HPDE6-E6E7 (cell line): ENCODE data around the gene TMIE.

ENCODE experiments used
- DNase-seq: peaks from one replicate; pipeline ENCODE4 v3.0.0; 2011; ENCODE audit warnings: missing footprints; ENCODE audit errors: extremely low spot score

Gene TMIE

DNA sequence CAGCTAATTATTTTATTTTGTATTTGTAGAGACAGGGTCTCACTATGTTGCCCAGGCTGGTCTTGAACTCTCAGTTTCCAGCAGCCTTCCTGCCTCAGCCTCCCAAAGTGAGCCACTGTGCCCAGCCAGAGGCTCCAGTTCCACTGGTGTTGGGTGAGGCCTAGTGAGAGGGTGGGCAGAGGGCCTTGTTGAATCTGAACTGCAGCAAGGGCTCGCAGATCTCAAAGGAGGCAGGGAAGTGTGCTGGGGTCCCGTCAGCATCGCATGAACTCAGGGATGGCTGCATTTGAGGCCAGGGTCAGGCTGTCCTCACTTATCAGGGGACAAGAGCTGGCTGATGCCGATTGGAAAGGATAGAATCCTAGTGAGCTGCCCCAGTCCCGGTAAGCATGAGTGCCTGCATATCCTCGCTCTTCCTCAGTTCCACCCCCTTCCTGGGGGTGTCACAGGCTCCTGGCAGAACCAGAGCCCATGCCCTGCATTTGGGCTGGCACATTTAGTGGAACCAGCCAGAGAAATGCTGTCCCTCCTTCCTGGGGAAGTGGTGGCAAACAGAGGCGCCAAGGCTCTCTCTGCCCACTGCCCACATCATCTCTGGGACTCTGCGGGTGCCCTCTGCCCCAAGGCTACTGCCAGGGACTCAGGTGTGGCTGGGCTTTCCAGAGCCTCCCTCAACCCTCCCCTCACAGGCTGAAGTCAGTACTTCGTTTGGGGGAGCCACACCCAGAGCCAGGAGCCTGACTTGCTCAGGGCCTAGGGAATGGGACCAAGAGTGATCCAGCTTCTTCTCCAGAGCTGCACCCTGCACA lies 31.8 kb upstream of the TMIE start:
- DNase-seq = no peak

DNA sequence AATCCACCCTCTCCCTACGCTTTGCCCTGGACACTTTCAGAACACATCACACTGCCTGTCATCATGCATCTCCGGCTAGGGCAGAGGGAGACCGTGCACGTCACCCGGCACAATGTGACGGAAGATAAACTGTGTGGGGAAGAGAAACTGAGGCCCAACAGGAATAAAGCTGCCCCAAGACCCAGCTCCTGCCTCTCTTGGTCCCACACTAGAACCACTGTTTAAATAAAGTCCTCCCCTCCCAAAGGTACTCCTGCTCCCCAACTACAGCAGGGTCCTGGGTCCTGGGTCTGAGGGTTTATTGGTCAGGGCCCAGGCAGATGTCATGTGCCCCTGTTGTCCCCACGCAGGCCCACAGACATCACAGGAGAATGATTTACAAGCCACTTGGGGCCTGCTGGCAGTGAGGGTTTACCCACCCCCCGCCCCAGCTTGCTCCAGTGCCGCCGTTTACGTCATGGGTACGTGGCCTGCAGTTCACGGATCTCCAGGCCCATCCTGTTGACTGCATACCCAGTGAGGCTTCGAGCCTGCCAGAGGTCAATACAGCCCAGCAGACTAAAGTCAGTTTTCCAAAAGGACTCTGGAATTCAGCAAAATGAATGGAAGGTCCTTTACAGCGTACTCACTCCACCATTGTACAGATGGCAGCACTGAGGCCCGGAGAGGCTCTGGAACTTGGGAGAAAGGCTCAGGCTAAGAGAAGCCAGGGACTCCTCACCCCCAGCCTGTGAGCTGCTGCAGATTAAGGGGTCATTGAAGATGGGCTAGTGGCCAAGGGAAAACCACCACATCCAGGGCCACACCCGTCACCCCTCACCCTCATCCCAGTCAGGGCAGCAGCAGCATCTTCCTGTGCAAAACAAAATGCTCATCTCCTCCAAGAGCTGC lies 30.9 kb upstream of the TMIE start:
- no peak for DNase-seq

DNA sequence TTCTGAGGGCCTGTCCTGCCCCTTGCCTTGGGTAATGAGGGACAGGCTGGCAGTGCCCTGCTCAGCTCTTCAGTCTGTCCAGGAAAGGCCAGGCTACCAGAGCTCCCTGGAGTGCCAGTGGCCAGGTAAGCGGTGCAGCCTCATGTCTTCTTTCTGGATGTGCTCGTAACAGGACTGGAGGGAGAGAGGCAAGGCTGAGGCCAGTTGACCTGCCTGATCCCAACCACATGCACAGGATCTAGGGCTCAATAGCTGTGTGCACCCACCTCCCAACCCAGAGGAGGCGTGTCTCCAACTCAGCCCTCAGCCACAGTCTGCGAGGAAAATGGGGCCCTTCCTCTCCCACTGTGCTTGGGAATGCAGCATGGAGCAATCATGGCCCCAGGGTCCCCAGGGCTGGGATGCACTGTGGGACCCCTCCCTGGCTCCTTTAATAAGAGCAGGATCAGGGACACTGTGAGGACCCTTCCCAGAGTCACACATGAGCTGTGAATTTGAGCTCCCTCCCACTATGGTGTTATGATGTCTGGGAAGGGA lies 30.2 kb upstream of the TMIE start:
- DNase-seq = no peak

DNA sequence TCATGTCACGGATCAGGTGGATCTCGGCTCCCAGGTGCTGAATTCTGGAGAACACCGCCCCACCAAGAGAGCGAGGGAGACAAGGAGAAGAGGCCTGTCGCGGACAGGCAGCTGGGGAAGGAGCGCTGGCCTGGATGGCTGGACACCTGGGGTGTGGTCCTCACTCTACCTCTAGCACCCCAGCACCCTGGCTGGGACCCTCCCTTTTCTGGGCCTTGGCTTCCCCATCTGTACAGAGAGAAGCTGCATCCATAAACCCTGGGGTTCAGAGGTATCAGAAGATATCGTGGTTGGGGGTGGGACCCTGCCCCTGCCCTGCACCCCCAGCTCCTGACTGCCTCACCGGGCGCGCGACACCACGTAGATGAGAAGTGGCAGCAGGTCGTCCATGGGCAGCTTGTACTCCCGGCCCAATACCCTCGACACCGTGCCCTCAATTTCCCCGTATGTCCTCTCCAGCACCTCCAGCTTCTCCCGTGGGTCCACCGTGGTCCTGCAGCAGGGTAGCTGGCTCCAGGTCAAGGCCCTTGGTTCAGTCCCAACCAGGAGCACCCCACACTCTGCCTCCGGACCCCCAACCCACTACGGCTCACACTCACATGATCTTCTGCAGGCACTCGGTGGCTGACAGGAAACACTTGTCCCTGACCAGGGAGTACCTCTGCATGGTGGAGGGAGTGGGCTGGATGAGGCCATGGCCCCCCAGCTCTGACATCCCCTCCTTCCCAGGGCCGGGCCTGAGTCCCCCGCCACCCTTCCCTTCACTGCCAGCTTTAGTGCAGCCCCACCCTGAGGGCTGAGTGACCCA lies 29.4 kb upstream of the TMIE start:
- no peak for DNase-seq

DNA sequence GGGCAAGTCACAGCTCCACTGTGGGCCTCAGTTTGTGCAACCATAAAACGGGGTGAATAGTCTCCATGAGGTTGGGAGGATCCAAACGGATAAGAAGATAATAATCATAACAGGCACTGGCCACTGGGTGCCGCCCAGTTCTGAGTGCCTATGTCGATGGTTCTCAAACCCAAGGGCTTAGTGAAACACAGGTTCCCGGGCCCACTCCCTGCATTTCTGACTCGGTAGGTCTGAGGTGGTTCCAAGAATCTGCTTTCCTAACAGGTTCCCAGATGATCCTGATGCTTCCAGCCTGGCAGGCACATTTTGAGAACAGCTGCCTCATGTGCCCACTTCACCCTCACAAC lies 28.9 kb upstream of the TMIE start:
- DNase-seq = no peak

DNA sequence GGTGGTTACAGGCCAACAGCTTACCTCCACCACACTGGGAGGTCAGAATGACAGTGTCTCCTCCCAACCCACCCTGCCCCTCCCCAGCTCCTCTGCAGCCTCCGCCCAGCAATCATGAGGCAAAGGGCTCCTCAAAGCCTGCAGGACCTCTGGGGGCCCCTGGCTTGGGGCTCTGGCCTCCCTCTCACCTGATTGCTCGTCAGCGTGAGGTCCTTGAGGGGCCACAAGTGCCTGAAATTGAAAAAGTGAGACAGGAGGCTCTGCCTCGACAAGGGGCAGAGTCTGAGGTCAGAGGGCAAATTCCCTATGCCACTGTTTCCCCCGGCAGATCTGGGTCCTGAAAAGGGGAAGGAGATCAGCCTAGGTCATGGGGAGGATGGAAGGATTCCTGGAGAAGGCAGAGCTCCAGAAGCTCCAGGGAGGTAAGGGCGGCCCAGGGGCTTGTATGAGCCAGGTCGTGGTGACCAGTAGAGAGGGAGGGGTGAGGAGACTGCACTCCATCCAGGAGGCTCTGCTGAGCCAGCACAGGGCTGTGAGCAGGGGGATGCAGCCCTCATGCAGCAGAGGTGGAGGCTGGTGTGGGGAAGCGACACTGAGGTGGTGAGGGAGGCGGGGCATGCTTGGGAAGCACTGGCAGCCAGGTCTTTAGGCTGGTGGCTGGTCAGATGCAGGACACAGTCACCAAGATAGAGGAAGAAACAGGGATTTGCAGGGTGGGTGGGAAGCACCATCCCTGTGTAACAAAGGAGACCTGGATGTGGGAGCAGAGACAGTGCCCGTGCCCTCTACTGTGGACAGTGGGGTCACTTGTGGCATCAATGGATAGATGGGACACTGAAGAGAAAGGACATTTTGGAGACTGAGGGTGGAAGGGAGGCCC lies 27.8 kb upstream of the TMIE start:
- DNase-seq = no peak

DNA sequence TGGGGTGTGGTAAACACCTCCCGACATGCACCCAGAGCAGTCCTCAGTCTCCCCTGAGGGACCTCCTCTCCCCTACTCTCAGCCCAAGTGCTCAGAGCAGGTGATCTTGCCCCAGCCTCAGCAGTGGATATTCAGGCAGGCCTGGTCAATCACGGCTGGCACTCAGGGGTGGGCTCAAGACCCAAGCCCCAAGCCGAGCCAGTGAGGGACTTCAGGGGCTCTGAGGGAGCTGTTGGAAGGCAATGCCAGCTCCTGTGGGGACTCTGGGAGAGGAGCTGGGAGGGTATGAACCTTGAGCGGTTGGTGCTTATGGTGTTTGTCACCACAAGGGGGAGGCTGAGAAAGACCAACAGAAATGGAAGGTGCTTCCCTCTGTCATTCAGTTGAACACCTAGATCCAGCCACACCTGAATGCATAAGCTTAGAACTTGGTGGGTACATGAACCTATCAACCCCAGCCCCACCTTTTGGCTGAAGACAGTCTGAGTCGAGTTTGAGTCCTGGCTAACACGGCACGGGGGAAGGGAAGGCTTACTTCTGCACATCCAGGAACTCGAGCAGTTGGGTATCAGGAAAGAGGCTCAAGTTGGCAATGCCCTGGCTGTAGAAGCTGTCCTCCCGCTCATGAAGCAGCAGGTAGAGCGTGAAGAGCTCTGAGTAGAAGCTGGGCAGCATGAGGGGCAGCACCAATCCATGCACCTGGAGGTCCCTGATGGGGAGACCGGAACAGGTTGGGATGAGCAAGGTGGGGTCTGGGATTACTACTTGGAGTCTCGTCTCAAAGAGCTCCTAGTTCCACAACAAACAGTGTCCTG lies 27.0 kb upstream of the TMIE start:
- DNase-seq = no peak

DNA sequence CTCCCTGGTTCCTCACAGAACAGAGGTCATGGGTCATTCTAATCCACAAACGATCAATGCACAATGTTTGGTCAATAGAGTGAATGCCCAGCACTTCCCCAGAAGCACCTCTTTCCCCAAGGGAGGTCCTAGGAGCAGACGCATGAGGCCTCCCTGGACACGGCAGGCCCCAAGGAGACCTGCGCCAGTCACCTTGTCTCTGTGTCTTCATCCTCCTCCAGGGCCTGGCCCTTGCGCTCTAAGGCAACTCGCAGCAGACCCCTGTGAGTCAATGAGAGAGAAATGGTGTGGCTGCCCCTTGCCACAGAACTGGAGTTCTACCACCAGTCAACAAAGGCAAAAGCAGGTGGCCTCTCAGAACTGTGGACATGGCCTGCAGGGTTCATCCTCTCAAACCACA lies 25.8 kb upstream of the TMIE start:
- no peak for DNase-seq

DNA sequence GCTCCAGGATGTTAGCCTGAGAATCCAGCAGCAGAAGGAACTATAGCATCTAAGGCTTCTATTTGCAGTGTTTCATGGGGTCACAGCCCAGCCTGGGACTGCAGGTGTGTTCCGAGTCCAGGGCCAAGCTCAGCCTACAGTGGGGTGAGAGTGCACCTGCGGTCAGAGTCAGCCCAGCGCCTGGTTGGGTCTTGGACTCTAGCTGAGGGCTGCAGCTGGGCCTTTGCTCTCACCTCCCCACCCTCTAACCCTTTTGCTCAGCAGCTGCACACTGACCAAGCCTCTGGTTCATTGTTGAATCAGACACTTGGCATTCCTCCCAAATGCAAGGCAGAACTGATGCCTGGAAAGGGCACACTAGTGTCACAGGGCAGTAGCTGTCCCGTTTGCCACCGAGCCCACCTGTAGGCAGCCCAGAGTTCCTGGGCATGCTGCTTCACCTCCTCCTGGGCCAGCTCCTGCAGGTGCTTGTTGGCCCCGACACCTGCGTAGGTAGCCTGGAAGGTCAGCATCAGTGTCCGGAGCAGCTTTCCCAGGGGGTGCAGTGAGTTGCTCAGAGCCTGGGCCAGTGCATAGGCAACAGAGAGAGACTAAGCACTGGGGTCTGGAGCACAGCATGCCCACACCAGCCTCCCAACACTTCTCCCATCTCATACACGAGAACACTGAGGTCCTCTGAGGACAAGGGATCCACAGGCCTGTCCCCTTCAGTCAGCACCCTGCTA lies 25.2 kb upstream of the TMIE start:
- no peak for DNase-seq

DNA sequence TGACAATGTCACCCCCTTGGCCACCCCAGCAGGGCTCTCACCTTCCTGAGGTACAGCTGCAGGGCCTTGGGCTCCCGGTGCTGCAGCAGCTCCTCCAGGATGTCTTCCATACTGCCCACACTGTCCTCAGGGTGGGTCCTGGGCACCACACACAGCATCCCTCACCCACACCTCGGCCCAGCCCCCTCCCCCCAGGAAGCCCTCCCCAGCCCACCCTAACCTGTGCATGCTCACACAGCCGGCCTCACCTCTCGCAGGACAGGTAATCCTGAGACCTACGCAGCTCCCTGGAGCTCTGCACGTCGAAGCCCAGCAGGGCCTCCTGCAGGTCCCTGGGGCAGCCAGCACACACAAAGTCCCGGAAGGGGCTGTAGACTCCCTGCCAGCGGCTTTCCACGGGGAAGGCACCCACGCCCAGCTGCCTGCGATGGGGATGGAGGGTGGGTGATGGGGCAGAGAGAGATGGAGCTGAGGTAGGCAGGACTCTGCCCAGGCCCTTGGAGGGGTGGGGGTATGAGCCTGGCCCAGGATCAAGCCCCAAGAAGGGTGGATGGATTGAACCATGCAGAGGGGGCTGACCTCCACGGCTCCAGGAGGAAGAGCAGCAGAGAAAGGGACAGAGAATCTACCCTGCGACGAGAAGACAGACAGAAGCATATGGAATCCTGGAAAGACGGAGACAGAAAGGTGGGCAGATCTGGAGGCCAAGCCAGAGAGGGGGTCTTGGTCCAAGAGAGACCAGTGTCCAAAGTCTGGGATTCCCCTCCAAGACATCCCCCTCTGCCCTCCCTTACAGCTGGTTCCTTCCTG lies 24.4 kb upstream of the TMIE start:
- DNase-seq = no peak

DNA sequence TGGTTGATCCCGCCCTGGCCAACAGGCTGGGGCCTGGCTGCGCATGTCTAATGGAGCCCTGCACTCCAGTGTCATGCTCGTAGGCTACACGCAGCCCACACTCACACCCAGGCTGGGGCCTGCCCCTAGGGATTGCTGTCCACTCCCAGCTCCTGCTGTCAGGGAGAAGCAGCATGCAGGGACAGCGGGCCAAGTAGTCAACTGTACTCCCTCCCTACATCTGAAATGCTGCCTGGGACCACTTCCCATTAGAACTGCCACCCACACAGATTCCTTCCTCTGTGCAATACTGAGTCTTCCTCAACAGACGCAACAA lies 23.8 kb upstream of the TMIE start:
- no peak for DNase-seq

DNA sequence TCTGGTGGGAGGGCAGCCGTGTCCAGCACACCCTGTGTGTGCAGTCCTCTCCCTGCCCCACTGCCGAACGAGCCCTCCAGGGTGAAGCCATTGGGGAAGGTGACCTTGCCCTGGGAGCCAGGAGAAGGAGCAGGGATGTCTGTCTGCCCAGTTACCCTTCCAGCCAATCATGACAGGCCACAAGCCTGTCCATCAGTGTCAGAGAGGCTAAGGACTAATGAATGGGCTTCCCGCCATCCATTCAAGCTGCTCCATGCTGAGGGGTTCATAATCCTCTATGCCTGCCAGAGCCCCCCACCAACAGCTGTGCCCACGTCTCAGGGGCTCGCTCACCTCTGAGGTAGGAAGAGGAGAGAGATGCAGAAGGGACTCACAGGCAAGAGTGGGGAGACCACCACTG lies 22.9 kb upstream of the TMIE start:
- DNase-seq = no peak

DNA sequence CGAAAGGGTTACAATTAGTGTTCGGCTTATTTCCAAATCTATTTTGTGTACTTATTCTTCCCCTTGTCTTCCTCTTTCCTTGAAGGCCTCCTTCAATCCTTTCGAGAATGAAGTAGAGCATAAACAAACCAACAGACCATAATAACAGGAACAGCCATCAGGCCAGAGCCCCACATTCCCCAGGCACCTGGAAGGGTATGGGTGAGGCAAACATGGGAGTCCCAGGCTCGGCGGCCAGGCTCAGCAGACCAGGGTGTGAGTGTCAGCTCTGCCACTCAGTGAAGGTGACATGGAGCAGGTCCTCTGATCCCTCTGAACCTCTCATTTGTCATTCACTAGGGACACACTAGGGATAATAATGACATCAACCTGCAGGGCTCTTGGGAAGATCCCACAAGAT lies 21.5 kb upstream of the TMIE start:
- no peak for DNase-seq

DNA sequence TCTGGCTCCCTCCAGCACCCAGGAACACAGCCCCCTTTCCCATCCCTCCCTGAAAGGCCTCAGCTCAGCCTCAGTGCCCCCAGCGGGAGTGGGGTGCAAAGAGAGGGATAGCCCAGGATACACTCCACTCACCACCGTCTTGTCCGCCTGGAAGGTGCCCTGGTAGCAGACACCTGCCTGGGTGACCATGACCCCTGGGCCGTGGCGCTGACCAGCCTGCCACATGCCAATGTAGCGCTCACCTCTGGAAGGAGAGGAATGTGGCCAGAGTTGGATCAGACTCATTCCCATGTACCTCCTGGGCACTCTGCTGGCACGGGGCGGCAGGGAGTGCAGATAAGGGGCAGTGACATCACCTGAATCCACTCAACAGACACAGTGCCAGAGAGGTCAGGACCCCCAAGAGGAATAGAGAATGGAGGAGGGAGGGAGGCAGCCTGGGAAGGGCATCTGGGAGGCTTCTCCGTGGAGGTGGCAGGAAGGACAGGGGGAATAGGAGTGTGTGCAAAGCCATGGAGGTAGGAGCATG lies 20.8 kb upstream of the TMIE start:
- DNase-seq = no peak

DNA sequence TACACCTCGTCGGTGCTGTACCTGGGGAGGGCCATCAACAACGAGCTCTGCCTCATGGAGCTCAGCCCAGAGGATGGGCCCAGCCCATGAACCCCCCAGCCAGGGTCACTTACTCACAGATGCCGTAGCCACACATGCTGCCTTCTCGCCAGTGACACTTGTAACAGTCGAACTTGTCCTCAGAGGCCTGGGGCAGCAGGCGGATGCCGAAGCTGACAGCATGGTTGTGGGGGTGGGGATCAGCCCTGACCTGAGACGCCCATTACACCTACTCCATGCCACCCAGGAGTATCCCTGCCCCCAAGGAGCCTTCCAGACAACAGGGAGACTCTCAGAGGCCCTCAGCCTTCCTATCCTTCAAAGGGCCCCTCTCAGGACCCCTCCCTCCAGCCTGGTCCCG lies 19.8 kb upstream of the TMIE start:
- no peak for DNase-seq

DNA sequence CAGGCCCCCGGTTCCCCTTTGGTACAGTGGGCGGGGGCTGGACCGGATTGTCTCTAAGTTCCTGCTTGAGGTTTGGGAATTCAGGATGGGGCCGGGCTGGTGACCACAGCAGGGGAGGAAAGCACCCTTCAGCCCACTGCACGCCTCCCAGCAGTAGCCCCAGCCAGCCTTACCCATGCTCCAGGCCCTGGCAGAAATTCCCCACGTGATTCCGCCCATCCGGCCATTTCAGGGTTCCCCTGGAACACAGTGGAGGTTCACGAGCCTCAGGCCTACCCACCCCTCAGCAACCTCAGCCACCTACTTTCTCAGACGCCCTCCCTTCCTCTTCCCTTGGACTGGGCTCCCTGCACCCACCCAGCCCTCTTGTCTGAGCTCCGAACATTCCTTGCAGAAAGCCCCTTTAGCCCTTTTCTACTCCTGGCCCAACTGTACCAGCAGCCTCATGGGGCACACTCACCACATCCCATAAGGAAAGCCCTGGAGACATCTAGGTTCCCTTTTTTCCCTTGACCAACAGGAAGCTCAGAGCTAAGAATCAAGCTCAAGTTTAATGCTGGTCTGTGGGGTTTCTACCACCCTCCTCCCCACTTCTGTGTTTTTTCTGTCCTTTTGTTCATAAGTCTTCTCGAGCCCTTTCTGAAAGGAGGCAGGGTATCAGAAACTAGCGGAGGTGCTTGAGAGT lies 19.2 kb upstream of the TMIE start:
- DNase-seq = no peak

DNA sequence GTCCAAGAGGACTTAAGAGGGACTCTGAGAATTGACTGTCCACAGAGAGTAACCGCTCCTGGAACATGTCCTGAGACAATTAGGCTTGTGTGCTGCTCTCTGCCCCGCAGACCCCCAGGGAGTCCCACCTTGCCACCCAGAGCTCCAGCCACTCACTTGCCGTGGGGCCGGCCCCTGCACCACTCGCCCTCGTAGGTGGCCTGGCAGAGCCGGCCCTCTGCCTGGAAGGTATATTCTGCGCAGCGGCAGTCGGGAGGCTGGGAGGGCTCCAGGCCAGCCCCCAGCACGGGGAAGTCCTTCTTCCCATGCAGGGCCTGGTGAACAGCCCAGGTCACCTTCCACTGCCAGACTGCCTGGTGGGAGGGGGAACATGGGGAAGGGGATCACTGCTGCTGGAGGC lies 18.2 kb upstream of the TMIE start:
- no peak for DNase-seq

DNA sequence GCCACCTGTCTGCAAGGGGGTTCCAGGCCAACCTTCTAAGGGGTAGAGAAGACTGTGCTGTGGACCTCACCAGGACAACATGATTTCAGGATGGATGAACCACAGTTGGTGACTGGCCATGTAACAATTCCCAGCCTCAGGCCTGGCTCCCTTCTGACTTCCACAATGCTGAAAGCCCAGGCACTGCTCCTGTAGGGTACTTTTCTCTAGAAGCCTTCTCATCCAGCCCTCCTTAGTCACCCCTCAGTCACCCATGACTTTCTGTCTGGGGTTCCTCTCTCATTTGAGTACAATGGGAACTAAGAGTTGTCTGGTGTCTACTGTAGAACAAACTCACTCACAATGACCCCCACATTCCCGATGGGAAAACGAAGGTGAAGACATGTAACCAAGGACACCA lies 16.3 kb upstream of the TMIE start:
- DNase-seq = no peak
